ENCODE measurements around the gene TRPM3.
"Not testable (repeated sequence)": the region's sequence is repeated elsewhere in the genome, so short reads cannot be mapped to it uniquely, and the experiment has no call there.

Gene TRPM3

GRCh38 chr9:70971723-70972122, 149.7 kb downstream of the TRPM3 start (continued):
- TF ChIP-seq ARNTL (CRISPR knock-in tag; IDR thresholded peaks at IDR 0.05; ENCODE audit: borderline replicate concordance, low read depth) (no peak), ZC3H10 (CRISPR knock-in tag; IDR thresholded peaks at IDR 0.05) (no peak)

- not testable (repeated sequence) for ATAC-seq
Observed at GRCh38 chr9:70966380-70966779, 155.0 kb downstream of the TRPM3 start.

GRCh38 chr9:70964861-70965260, 156.6 kb downstream of the TRPM3 start:
- TF ChIP-seq BACH2 (CRISPR knock-in tag; IDR thresholded peaks at IDR 0.05; ENCODE audit: borderline replicate concordance): no peak
- TF ChIP-seq RARB (CRISPR knock-in tag; IDR thresholded peaks at IDR 0.05): no peak
- TF ChIP-seq OSR1 (CRISPR knock-in tag; IDR thresholded peaks at IDR 0.05): no peak
- no peak for TF ChIP-seq ESRRG (CRISPR knock-in tag; IDR thresholded peaks at IDR 0.05)
- TF ChIP-seq SNAI2 (CRISPR knock-in tag; IDR thresholded peaks at IDR 0.05): no peak
- no peak for TF ChIP-seq PPARA (CRISPR knock-in tag; IDR thresholded peaks at IDR 0.05; ENCODE audit: borderline replicate concordance)
- no peak for TF ChIP-seq POU6F1 (CRISPR knock-in tag; IDR thresholded peaks at IDR 0.05; ENCODE audit: borderline replicate concordance, low read depth)
- no peak for TF ChIP-seq ZFP30 (CRISPR knock-in tag; IDR thresholded peaks at IDR 0.05)
- no peak for TF ChIP-seq ZNF8 (CRISPR knock-in tag; IDR thresholded peaks at IDR 0.05)
- TF ChIP-seq TSHZ2 (CRISPR knock-in tag; IDR thresholded peaks at IDR 0.05): no peak
- ATAC-seq: no peak

- no peak for TF ChIP-seq CSDC2 (CRISPR knock-in tag; IDR thresholded peaks at IDR 0.05)
- TF ChIP-seq ZC3H10 (CRISPR knock-in tag; IDR thresholded peaks at IDR 0.05): no peak
- no peak for TF ChIP-seq SNAI2 (CRISPR knock-in tag; IDR thresholded peaks at IDR 0.05)
- no peak for TF ChIP-seq PATZ1 (CRISPR knock-in tag; IDR thresholded peaks at IDR 0.05; ENCODE audit: borderline replicate concordance)
- TF ChIP-seq BACH2 (CRISPR knock-in tag; IDR thresholded peaks at IDR 0.05; ENCODE audit: borderline replicate concordance): no peak
- no peak for TF ChIP-seq ARNTL (CRISPR knock-in tag; IDR thresholded peaks at IDR 0.05; ENCODE audit: borderline replicate concordance, low read depth)
- no peak for TF ChIP-seq RARB (CRISPR knock-in tag; IDR thresholded peaks at IDR 0.05)
- no peak for TF ChIP-seq TOX (CRISPR knock-in tag; IDR thresholded peaks at IDR 0.05; ENCODE audit: borderline replicate concordance)
- TF ChIP-seq ISL1 (CRISPR knock-in tag; IDR thresholded peaks at IDR 0.05): no peak
- TF ChIP-seq CREB5 (CRISPR knock-in tag; IDR thresholded peaks at IDR 0.05; ENCODE audit: low read depth): no peak
- no peak for TF ChIP-seq GLIS3 (CRISPR knock-in tag; IDR thresholded peaks at IDR 0.05)
- no peak for TF ChIP-seq POU6F1 (CRISPR knock-in tag; IDR thresholded peaks at IDR 0.05; ENCODE audit: borderline replicate concordance, low read depth)
- no peak for TF ChIP-seq ZNF70 (CRISPR knock-in tag; IDR thresholded peaks at IDR 0.05)
- TF ChIP-seq ZNF565 (CRISPR knock-in tag; conservative IDR thresholded peaks at IDR 0.05; ENCODE audit: low read depth): no peak
- TF ChIP-seq ZNF8 (CRISPR knock-in tag; IDR thresholded peaks at IDR 0.05): no peak
- no peak for ATAC-seq
Observed at GRCh38 chr9:70963554-70963953, 157.9 kb downstream of the TRPM3 start.

Measured in SK-N-SH treated with all-trans-retinoic acid at 6 μM for 48 hours (cell line).